ENCODE measurements around the gene THAP12. TPM values are rescaled to one million over a fixed set of nuclear protein-coding genes. Genes with fewer than 3 reads are reported as not detected.

Gene THAP12
- total and polyA plus RNA-seq, 2 of the 13 experiments (the other 11 are each of a cell fraction or from before 2014, with no cell fraction given) = 18.8 to 51.3 TPM

DNA sequence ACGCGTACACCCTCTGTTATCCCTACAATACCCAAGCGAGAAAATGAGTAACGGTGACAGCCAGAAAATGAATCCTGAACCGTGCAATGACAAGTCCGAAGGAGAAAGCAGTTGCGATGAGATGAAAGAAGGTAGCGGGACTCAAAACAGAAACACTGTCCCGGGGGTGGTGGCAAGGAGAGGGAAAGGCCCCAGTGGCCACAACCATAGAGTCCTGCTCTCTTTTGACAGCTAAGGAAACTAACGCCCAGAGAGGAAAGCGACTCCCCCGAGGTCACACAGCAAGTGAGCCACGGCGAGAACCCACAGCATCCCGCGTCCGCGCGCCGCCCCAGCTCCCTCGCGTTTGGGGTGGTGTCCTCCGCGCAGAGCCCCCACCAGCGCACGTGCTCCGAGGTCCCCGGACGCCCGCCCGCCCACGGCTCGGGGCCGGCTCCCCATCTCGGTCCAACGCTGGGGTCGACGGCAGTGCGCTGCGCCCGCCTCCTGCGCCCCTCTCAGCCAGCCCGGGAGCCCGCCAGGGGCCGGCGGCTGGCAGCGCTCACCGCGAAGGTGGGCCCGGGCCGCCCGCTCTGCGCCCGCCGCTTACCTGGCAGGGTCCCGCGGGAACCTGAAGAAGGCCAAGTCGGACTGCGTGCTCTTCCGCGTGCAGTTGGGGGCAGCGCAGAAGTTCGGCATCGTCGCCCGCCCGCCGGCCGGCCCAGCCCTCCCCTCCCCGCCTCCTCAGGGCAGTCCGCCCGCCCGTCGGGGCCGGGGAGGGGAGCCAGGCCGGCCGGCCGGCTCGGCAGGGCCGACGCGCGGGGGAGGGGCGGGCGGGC lies 564 bp downstream of the THAP12 start:
- DNase-seq (ENCODE audit: low spot score) (no peak), ATAC-seq (peak; percentile 36), FAIRE-seq (no peak)
- H3K4me1 ChIP-seq (ENCODE audit: insufficient read depth, low read length) = peaks cover 48% of the 10 kb centered on the region
- H3K9me3 ChIP-seq (ENCODE audit: low read length) = no peaks in the 10 kb centered on the region
- H3K4me3 ChIP-seq (replicated peaks in 1 of 3; ENCODE audit: insufficient read depth in 1 of 3, low read depth in 2 of 3, low read length in 3 of 3) = peak overlapping the region; percentile 67 to 85 (median 70)
- H4K20me1 ChIP-seq (ENCODE audit: insufficient read depth, low read length) = peaks cover 12% of the 10 kb centered on the region; the same call in 1 of the 2 replicates
- no peak overlapping the region for H2AFZ ChIP-seq (ENCODE audit: low read length)
- in situ Hi-C loops (cut with HindIII; ENCODE audit: extremely low pct_ligation_motif_present, low pct_unique_long_range_greater_than_20kb) (no loop called here), intact Hi-C loops (cut with micrococcal nuclease; ENCODE audit: unreplicated experiment) (loop anchor here (2.0 to 5.0 kb wide), 2 partner anchors 64 to 143 kb away; partner anchors contain the start of gene EMSY)
- under 1% methylated on average over 21 of the region's 85 CpGs for WGBS (ENCODE audit: low lambda C conversion rate)
- no peaks in the 10 kb centered on the region; a peak in 1 of 5 replicates for H3K27me3 ChIP-seq (ENCODE audit: control insufficient read depth in 1 of 2, insufficient read depth in 2 of 2, low read length in 2 of 2)
- no TSS peak for BruUV-seq (replicated peaks)
- H3K9ac ChIP-seq (ENCODE audit: insufficient read depth, low read depth, low read length) = peak overlapping the region; percentile 81
- peak overlapping the region; percentile 95 for H3K4me2 ChIP-seq (ENCODE audit: low read depth, low read length)
- POLR2A ChIA-PET = no interaction called here
- no peaks in the 10 kb centered on the region for H3K36me3 ChIP-seq (replicated peaks in 1 of 2; ENCODE audit: control insufficient read depth in 1 of 2, insufficient read depth in 2 of 2, low read length in 2 of 2)
- CTCF ChIA-PET (ENCODE audit: low intra/inter-chr PET ratio, low total read pairs) = no interaction called here
- peak overlapping the region; percentile 65 for H3K27ac ChIP-seq (ENCODE audit: extremely low read length, insufficient read depth, low read length)
- H3K79me2 ChIP-seq (ENCODE audit: insufficient read depth, low read length) = peaks cover 62% of the 10 kb centered on the region
- no peak for TF ChIP-seq ONECUT2 (CRISPR knock-in tag; IDR thresholded peaks at IDR 0.05)
- TF ChIP-seq FOXP1 (IDR thresholded peaks at IDR 0.05) = no peak
- no peak for TF ChIP-seq FOXP1 (CRISPR knock-in tag; IDR thresholded peaks at IDR 0.05)
- TF ChIP-seq CEBPB (IDR thresholded peaks at IDR 0.05; ENCODE audit: borderline replicate concordance, low read depth, low read length) = no peak
- no peak for TF ChIP-seq FIP1L1 (IDR thresholded peaks at IDR 0.05; ENCODE audit: borderline replicate concordance, insufficient read depth, low read depth, low read length)
- TF ChIP-seq ZNF619 (CRISPR knock-in tag; IDR thresholded peaks at IDR 0.05) = no peak
- TF ChIP-seq, protein P1, sequence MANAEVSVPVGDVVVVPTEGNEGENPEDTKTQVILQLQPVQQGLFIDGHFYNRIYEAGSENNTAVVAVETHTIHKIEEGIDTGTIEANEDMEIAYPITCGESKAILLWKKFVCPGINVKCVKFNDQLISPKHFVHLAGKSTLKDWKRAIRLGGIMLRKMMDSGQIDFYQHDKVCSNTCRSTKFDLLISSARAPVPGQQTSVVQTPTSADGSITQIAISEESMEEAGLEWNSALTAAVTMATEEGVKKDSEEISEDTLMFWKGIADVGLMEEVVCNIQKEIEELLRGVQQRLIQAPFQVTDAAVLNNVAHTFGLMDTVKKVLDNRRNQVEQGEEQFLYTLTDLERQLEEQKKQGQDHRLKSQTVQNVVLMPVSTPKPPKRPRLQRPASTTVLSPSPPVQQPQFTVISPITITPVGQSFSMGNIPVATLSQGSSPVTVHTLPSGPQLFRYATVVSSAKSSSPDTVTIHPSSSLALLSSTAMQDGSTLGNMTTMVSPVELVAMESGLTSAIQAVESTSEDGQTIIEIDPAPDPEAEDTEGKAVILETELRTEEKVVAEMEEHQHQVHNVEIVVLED (CRISPR knock-in tag; IDR thresholded peaks at IDR 0.05; ENCODE audit: borderline replicate concordance) = no peak
- TF ChIP-seq, protein P2, sequence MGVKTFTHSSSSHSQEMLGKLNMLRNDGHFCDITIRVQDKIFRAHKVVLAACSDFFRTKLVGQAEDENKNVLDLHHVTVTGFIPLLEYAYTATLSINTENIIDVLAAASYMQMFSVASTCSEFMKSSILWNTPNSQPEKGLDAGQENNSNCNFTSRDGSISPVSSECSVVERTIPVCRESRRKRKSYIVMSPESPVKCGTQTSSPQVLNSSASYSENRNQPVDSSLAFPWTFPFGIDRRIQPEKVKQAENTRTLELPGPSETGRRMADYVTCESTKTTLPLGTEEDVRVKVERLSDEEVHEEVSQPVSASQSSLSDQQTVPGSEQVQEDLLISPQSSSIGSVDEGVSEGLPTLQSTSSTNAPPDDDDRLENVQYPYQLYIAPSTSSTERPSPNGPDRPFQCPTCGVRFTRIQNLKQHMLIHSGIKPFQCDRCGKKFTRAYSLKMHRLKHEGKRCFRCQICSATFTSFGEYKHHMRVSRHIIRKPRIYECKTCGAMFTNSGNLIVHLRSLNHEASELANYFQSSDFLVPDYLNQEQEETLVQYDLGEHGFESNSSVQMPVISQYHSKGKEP (CRISPR knock-in tag; IDR thresholded peaks at IDR 0.05) = no peak
- TF ChIP-seq RBFOX2 (IDR thresholded peaks at IDR 0.05; ENCODE audit: low read depth, low read length) = no peak; the same call in 1 of the 2 replicates
- no peak for TF ChIP-seq MATR3 (CRISPR knock-in tag; IDR thresholded peaks at IDR 0.05)
- TF ChIP-seq U2AF2 (IDR thresholded peaks at IDR 0.05; ENCODE audit: low read depth, low read length) = no peak
- no peak for TF ChIP-seq PITX1 (CRISPR knock-in tag; IDR thresholded peaks at IDR 0.05)
- no peak for TF ChIP-seq ZBTB38 (CRISPR knock-in tag; IDR thresholded peaks at IDR 0.05)
- TF ChIP-seq, protein P3, sequence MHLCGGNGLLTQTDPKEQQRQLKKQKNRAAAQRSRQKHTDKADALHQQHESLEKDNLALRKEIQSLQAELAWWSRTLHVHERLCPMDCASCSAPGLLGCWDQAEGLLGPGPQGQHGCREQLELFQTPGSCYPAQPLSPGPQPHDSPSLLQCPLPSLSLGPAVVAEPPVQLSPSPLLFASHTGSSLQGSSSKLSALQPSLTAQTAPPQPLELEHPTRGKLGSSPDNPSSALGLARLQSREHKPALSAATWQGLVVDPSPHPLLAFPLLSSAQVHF (CRISPR knock-in tag; IDR thresholded peaks at IDR 0.05) = no peak
- 0 out of 2 replicates have a peak, but pooled peaks have one; percentile 15 for TF ChIP-seq HOXA5 (CRISPR knock-in tag; IDR thresholded peaks at IDR 0.05)
- TF ChIP-seq SAFB2 (CRISPR knock-in tag; IDR thresholded peaks at IDR 0.05; ENCODE audit: borderline replicate concordance, low read depth) = no peak
- TF ChIP-seq, protein P4, sequence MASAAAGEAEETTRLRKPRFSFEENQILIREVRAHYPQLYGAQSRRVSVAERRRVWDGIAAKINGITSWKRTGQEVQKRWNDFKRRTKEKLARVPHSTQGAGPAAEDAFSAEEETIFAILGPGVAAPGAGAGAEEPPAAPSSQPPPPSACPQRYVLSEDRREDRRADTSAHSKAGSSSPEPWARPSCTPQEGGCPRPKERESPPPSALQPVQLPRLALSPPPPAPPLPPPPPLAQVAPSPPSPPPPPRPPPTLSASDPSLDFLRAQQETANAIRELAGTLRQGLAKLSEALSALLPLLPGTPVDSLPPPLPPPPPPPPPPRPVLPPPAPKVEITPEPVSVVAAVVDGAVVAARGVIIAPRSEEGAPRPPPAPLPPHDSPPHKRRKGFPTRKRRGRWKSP (CRISPR knock-in tag; IDR thresholded peaks at IDR 0.05) = no peak
- peak; percentile 31; the same call in 1 of the 2 replicates for TF ChIP-seq MYC (CRISPR knock-in tag; IDR thresholded peaks at IDR 0.05; ENCODE audit: borderline replicate concordance)
- TF ChIP-seq DNMT3B (CRISPR knock-in tag; conservative IDR thresholded peaks at IDR 0.05) = no peak
- TF ChIP-seq PCBP2 (optimal IDR thresholded peaks at IDR 0.05; ENCODE audit: low read depth, low read length, poor library complexity, severe bottlenecking) = no peak
- TF ChIP-seq ZNF335 (CRISPR knock-in tag; IDR thresholded peaks at IDR 0.05) = no peak

Data from HepG2 (cell line).